Lung (tissue), 12 donors: ENCODE measurements around the gene C19orf85. TPM values are rescaled to one million over a fixed set of nuclear protein-coding genes. Genes with fewer than 3 reads are reported as not detected.

ENCODE experiments used
- ATAC-seq: fragments of 200-7000 bp; cut with Tn5 transposase; one replicate; pipeline ENCODE4 v1.9.1; 2020; ENCODE audit warnings: moderate number of reproducible peaks; ENCODE audit not compliant: insufficient read depth, low FRiP score
- DNase-seq, 3 donors: peaks; one replicate each; pipeline ENCODE4 v3.0.0-alpha.2; 2013 to 2017
- H3K27ac ChIP-seq, 2 donors: one replicate each; pipeline ENCODE4 v1.5.1; 2013; ENCODE audit warnings: mild to moderate bottlenecking in 2 of 2, moderate library complexity in 2 of 2, control low read depth in 1 of 2, inconsistent platforms in 1 of 2, low read depth in 1 of 2, low read length in 1 of 2
- H3K27me3 ChIP-seq, 3 donors: one replicate each; pipeline ENCODE4 v1.5.1; 2013; ENCODE audit warnings: low read length in 2 of 3; ENCODE audit not compliant: control insufficient read depth in 3 of 3, insufficient read depth in 3 of 3
- H3K36me3 ChIP-seq, 4 donors: one replicate each; pipeline ENCODE4 v1.5.1; 2013; ENCODE audit warnings: low read length in 4 of 4, mild to moderate bottlenecking in 1 of 4, moderate library complexity in 1 of 4; ENCODE audit not compliant: control insufficient read depth in 4 of 4, insufficient read depth in 4 of 4
- H3K4me1 ChIP-seq, 5 donors: one replicate each; pipeline ENCODE4 v1.5.1; 2013; ENCODE audit warnings: low read length in 5 of 5, mild to moderate bottlenecking in 2 of 5, moderate library complexity in 1 of 5; ENCODE audit not compliant: control insufficient read depth in 5 of 5, insufficient read depth in 5 of 5
- H3K4me3 ChIP-seq: one replicate; pipeline ENCODE4 v1.5.1; 2013; ENCODE audit warnings: mild to moderate bottlenecking, control low read depth, moderate library complexity
- H3K9ac ChIP-seq, 2 donors: one replicate each; pipeline ENCODE4 v1.5.1; 2013; ENCODE audit warnings: low read length in 2 of 2, control low read depth in 1 of 2; ENCODE audit not compliant: insufficient read depth in 1 of 2
- H3K9me3 ChIP-seq, 4 donors: one replicate each; pipeline ENCODE4 v1.5.1; 2013; ENCODE audit warnings: low read length in 3 of 4, mild to moderate bottlenecking in 1 of 4, moderate library complexity in 1 of 4; ENCODE audit not compliant: control insufficient read depth in 4 of 4, insufficient read depth in 3 of 4
- CTCF ChIP-seq: IDR thresholded peaks from 2 replicates; pipeline ENCODE4 v1.5.1; 2012; ENCODE audit warnings: mild to moderate bottlenecking; ENCODE audit errors: control extremely low read depth, extremely low read depth
- WGBS, 2 donors: extraction: QIAGEN DNeasy Blood & Tissue Kit; methylation state at CpG; one replicate each; pipeline ENCODE4 v1.1.7; 2013; 5-methylcytosine and 5-hydroxymethylcytosine counted together
- polyA plus RNA-seq, 2 donors: library from polyadenylated mRNA; stranded (reverse); fragments of 200-250 nt; gene quantifications; one replicate each; pipeline ENCODE4 v1.2.1, GENCODE V29; 2013
- total RNA-seq, 2 donors: library from RNA; depleted of rRNA in 1 of 2; stranded (reverse); fragments of >200 nt in 1 of 2; gene quantifications; one replicate each; pipeline ENCODE4 v1.2.1, GENCODE V29; 2014 to 2021
- donor health status: control.
- donor health status: control.
- donor health status: Bipolar disorder and iron deficiency.
- donor health status: healthy.
- donor health status: DM: yes; HTN: yes; CAD: no.

C19orf85 gene
- total and polyA plus RNA-seq, 4 donors: not detected

DNA sequence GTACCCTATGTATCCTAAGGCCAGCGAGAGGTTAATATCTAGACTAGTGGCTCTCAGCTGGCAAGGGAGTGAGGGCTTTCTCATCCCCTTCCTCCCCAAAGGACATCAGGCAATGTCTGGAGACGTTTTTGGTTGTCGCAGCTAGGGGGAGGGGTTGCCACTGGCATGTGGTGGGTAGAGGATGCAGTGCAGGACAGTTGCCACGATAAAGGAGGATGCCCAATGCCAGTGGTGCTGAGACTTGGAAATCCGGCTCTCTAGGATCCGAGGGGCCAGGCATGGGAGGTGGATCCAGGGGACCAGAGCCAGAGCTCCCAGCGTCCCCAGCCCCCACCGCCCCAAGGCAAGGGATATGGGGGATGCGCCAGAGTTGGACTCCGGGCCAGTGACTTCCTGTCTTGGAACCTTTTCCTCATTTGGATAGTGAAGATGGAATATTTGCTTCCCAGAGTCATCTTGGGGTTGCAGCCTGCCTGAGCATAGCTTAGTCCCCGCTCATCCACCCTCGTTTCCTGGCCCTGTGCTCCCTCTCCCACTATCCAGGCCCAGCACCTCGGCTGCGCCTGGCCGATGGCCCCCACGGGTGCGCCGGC lies 28.6 kb upstream of the C19orf85 start:
- H3K4me3 ChIP-seq: no peak overlapping the region

DNA sequence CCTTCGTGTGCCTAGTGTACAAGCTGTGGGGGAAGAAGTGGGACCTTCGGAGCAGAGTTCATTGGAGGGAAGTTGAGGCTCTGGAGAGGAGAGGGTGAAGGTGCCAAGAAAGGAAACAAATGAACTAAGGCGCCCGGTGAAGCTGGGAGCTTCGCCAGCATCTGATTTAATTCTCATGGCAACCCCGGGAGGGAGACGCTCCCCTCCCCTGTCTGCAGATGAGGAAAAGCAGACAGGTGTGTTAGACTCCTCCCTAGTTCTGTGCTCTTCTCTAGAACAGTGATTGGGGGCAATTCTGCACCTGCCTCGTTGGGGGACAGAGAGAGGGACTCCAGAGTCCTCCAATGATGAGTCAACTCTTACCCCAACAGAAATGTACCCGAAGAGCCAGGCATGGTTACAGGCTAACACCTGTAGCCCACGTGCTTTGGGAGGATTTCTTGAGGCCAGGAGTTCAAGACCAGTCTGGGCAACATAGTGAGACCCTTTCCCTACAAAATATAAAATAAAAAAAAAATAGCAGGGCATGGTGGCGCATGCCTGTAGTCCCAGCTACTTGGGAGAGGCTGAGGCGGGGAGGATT lies 27.9 kb upstream of the C19orf85 start:
- Histone ChIP-seq H3K4me1 (peaks cover 0 to 24% (median 8%) of the 10 kb centered on the region in 5 donors), H3K27ac (no peak overlapping the region)

More for the DNA sequence above, 28.6 kb upstream of the C19orf85 start:
- WGBS, 2 donors: 51 to 60% methylated on average over 18 of the region's 18 CpGs
- H3K9me3 ChIP-seq: peaks cover 0 to 2% (median 0%) of the 10 kb centered on the region in 4 donors
- H3K27me3 ChIP-seq: peaks cover 0 to 3% (median 0%) of the 10 kb centered on the region in 3 donors
- peaks cover 0 to 19% (median 5%) of the 10 kb centered on the region in 5 donors for H3K4me1 ChIP-seq
- ATAC-seq (no peak), DNase-seq (peak; percentile 37 to 46 (median 41))
- no peak overlapping the region for H3K9ac ChIP-seq
- no peak for TF ChIP-seq CTCF
- no peaks in the 10 kb centered on the region for H3K36me3 ChIP-seq
- H3K27ac ChIP-seq: peak overlapping the region; percentile 3 to 56

DNA sequence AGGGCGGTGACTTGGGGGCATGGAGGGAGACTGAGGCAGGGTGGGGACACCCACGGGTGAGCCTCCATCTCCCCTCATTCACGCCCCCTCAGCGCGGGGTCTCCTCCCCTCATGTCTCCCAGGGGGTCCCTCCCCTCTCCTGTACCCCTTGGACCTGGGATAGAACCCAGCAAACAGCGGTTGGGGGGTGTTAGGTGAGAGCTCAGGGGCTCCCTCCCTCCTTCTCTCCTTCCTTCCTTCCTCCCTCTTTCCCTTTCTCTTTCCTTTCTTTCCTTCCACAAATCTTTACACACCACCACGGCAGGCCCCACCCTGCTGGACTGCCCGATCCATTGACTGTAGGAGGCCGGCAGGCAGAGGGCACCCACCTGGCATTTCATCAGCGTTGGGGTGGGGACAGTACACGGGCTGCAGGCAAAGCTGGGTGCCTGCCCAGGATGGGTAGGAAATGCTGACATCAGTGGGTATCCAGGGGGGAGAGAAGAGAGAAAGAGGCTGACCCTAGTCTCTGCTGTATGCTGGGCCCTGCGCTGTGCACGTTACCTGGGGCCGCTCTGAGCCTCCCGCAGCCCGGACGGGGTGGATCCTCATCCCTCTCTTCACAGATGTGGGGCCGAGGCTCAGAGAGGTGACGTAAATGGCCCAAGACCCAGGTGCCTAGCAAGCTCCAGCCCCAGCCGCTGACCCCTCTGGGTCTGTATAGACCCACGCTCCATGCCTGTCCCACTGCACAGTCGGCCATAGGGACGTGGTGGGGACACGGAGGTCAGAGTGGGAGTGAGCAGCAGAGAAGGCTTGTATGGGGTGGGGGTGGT lies 27.2 kb upstream of the C19orf85 start:
- H3K27me3 ChIP-seq: peaks cover 0 to 3% (median 0%) of the 10 kb centered on the region in 3 donors
- no peak for DNase-seq
- ATAC-seq: no peak
- WGBS, 2 donors: 74 to 77% methylated on average over 24 of the region's 24 CpGs
- TF ChIP-seq CTCF: no peak
- peaks cover 0 to 31% (median 8%) of the 10 kb centered on the region in 5 donors for H3K4me1 ChIP-seq
- H3K36me3 ChIP-seq: no peaks in the 10 kb centered on the region
- no peak overlapping the region for H3K9ac ChIP-seq
- no peak overlapping the region for H3K4me3 ChIP-seq
- peaks cover 0 to 2% (median 0%) of the 10 kb centered on the region in 4 donors for H3K9me3 ChIP-seq
- H3K27ac ChIP-seq: no peak overlapping the region

More for the DNA sequence above, 27.9 kb upstream of the C19orf85 start:
- ATAC-seq: no peak
- TF ChIP-seq CTCF: no peak
- 52 to 53% methylated on average over 12 of the region's 12 CpGs for WGBS, 2 donors
- Histone ChIP-seq H3K4me3 (no peak overlapping the region), H3K36me3 (no peaks in the 10 kb centered on the region), H3K9me3 (peaks cover 0 to 2% (median 0%) of the 10 kb centered on the region in 4 donors), H3K9ac (no peak overlapping the region), H3K27me3 (peaks cover 0 to 3% (median 0%) of the 10 kb centered on the region in 3 donors)
- no peak for DNase-seq
